ENCODE results near the gene CD300E.

Gene CD300E

GRCh38 chr17:74561586-74561985 lies 62.0 kb downstream of the CD300E start:
- no peak for DNase-seq

All from activated CD8-positive, alpha-beta memory T cell treated with anti-CD3 and anti-CD28 coated beads for 24 hours (primary cell).